Natural killer cell treated with Interleukin-12 subunit alpha and Interleukin-12 subunit beta and Interleukin-15 and Interleukin-18, amount 100 ng/mL, for 72 hours (primary cell): Measurements from ENCODE around the gene RIPOR2. TPM values are rescaled to one million over a fixed set of nuclear protein-coding genes. Genes with fewer than 3 reads are reported as not detected.
A peak's percentile ranks its signal among the peaks of the same experiment; 100 is the strongest.

Source experiments
- ATAC-seq, 2 donors: fragments of 150-1000 bp; cut with Tn5 transposase in 1 of 2; sonication (Bioruptor Pico), chemical (Tn5 transposase) in 1 of 2; 2 replicates each; pipeline ENCODE4 v1.10.0; 2021
- DNase-seq: peaks from one replicate; pipeline ENCODE4 v3.0.0; 2022; ENCODE audit warnings: low spot score
- H3K27ac Mint-ChIP-seq, 2 donors: 1 replicate in 1 of 2; 2 replicates in 1 of 2; pipeline ENCODE4 v1.8.0; 2022; ENCODE audit warnings: mixed read lengths in 2 of 2, mild to moderate bottlenecking in 1 of 2, moderate library complexity in 1 of 2
- H3K27me3 Mint-ChIP-seq, 2 donors: 1 replicate in 1 of 2; 2 replicates in 1 of 2; pipeline ENCODE4 v1.8.0; 2022; ENCODE audit warnings: mixed read lengths in 2 of 2
- H3K36me3 Mint-ChIP-seq: one replicate; pipeline ENCODE4 v1.8.0; 2022; ENCODE audit warnings: mixed read lengths
- H3K4me1 Mint-ChIP-seq, 2 donors: 1 replicate in 1 of 2; 2 replicates in 1 of 2; pipeline ENCODE4 v1.8.0; 2022; ENCODE audit warnings: low read depth in 2 of 2, mixed read lengths in 2 of 2, mild to moderate bottlenecking in 1 of 2
- H3K4me3 Mint-ChIP-seq: one replicate; pipeline ENCODE4 v1.8.0; 2022; ENCODE audit warnings: mixed read lengths
- H3K9me3 Mint-ChIP-seq: 2 replicates; pipeline ENCODE4 v1.8.0; 2022; ENCODE audit warnings: mixed read lengths
- total RNA-seq, 2 donors: library from RNA; stranded (reverse); gene quantifications; one replicate each; pipeline ENCODE4 v1.2.3, GENCODE V29; 2022

The RIPOR2 gene
- total RNA-seq, 2 donors from 2014 or later: 58.7 to 88.4 TPM

GRCh38 chr6:24911796-24912382 lies 23.9 kb downstream of the RIPOR2 start:
- Mint-ChIP-seq H3K27me3 (no peaks in the 10 kb centered on the region), H3K36me3 (no peaks in the 10 kb centered on the region), H3K9me3 (no peaks in the 10 kb centered on the region), H3K4me3 (peak overlapping the region; percentile 93), H3K27ac (peak overlapping the region; percentile 85 to 99), H3K4me1 (peaks cover 84 to 89% of the 10 kb centered on the region in 2 donors)
- ATAC-seq: no peak
- DNase-seq: no peak

GRCh38 chr6:24910961-24911725 lies 24.6 kb downstream of the RIPOR2 start:
- Mint-ChIP-seq H3K27ac (peak overlapping the region; percentile 85 to 99), H3K4me1 (peaks cover 84 to 90% of the 10 kb centered on the region in 2 donors), H3K4me3 (peak overlapping the region; percentile 93), H3K36me3 (no peaks in the 10 kb centered on the region), H3K27me3 (no peaks in the 10 kb centered on the region), H3K9me3 (no peaks in the 10 kb centered on the region)
- DNase-seq (no peak), ATAC-seq (peak; percentile 72 to 73)

- peaks cover 85 to 89% of the 10 kb centered on the region in 2 donors for H3K4me1 Mint-ChIP-seq
- H3K27me3 Mint-ChIP-seq: no peaks in the 10 kb centered on the region
- ATAC-seq (peak; percentile 21 to 49), DNase-seq (peak; percentile 77)
- peak overlapping the region; percentile 93 for H3K4me3 Mint-ChIP-seq
- peak overlapping the region; percentile 85 to 99 for H3K27ac Mint-ChIP-seq
- no peaks in the 10 kb centered on the region for H3K9me3 Mint-ChIP-seq
- H3K36me3 Mint-ChIP-seq: no peaks in the 10 kb centered on the region
Measured at GRCh38 chr6:24910331-24910960, 25.3 kb downstream of the RIPOR2 start.

- H3K36me3 Mint-ChIP-seq: no peaks in the 10 kb centered on the region
- H3K4me3 Mint-ChIP-seq: peak overlapping the region; percentile 93
- DNase-seq: no peak
- peak overlapping the region; percentile 85 to 99 for H3K27ac Mint-ChIP-seq
- ATAC-seq: peak; percentile 70 to 77
- no peaks in the 10 kb centered on the region for H3K27me3 Mint-ChIP-seq
- no peaks in the 10 kb centered on the region for H3K9me3 Mint-ChIP-seq
- H3K4me1 Mint-ChIP-seq: peaks cover 83 to 87% of the 10 kb centered on the region in 2 donors
Measured at GRCh38 chr6:24909241-24910216, 26.2 kb downstream of the RIPOR2 start.

- H3K27me3 Mint-ChIP-seq: no peaks in the 10 kb centered on the region
- H3K27ac Mint-ChIP-seq: peak overlapping the region; percentile 85 to 99
- ATAC-seq: no peak
- peak overlapping the region; percentile 93 for H3K4me3 Mint-ChIP-seq
- H3K9me3 Mint-ChIP-seq: no peaks in the 10 kb centered on the region
- DNase-seq: no peak
- no peaks in the 10 kb centered on the region for H3K36me3 Mint-ChIP-seq
- peaks cover 84 to 90% of the 10 kb centered on the region in 2 donors for H3K4me1 Mint-ChIP-seq
Measured at GRCh38 chr6:24908650-24909035, 27.1 kb downstream of the RIPOR2 start.

GRCh38 chr6:24907919-24908649 lies 27.7 kb downstream of the RIPOR2 start:
- peak overlapping the region; percentile 85 to 99 for H3K27ac Mint-ChIP-seq
- H3K4me3 Mint-ChIP-seq: peak overlapping the region; percentile 93
- DNase-seq: no peak
- ATAC-seq: peak in 1 of 2 donors; percentile 4
- H3K27me3 Mint-ChIP-seq: no peaks in the 10 kb centered on the region
- no peaks in the 10 kb centered on the region for H3K36me3 Mint-ChIP-seq
- H3K4me1 Mint-ChIP-seq: peaks cover 80 to 86% of the 10 kb centered on the region in 2 donors
- H3K9me3 Mint-ChIP-seq: no peaks in the 10 kb centered on the region

GRCh38 chr6:24906314-24906713 lies 29.4 kb downstream of the RIPOR2 start:
- H3K4me1 Mint-ChIP-seq: peaks cover 78 to 84% of the 10 kb centered on the region in 2 donors
- no peak for ATAC-seq
- peaks cover 6% of the 10 kb centered on the region for H3K36me3 Mint-ChIP-seq
- no peaks in the 10 kb centered on the region for H3K9me3 Mint-ChIP-seq
- no peaks in the 10 kb centered on the region for H3K27me3 Mint-ChIP-seq
- H3K27ac Mint-ChIP-seq: peak overlapping the region; percentile 85 to 99
- H3K4me3 Mint-ChIP-seq: no peak overlapping the region
- DNase-seq: no peak

- H3K9me3 Mint-ChIP-seq: no peaks in the 10 kb centered on the region
- H3K27me3 Mint-ChIP-seq: no peaks in the 10 kb centered on the region
- peaks cover 82 to 88% of the 10 kb centered on the region in 2 donors for H3K4me1 Mint-ChIP-seq
- no peak overlapping the region for H3K4me3 Mint-ChIP-seq
- DNase-seq: no peak
- ATAC-seq: no peak
- H3K27ac Mint-ChIP-seq: peak overlapping the region; percentile 85 to 99
- peaks cover 6% of the 10 kb centered on the region for H3K36me3 Mint-ChIP-seq
Measured at GRCh38 chr6:24905483-24905882, 30.3 kb downstream of the RIPOR2 start.

GRCh38 chr6:24903681-24904080 lies 32.1 kb downstream of the RIPOR2 start:
- H3K27ac Mint-ChIP-seq: peak overlapping the region; percentile 85 to 99
- peaks cover 79 to 86% of the 10 kb centered on the region in 2 donors for H3K4me1 Mint-ChIP-seq
- H3K9me3 Mint-ChIP-seq: no peaks in the 10 kb centered on the region
- H3K4me3 Mint-ChIP-seq: no peak overlapping the region
- DNase-seq (no peak), ATAC-seq (no peak)
- H3K36me3 Mint-ChIP-seq: peaks cover 6% of the 10 kb centered on the region
- no peaks in the 10 kb centered on the region for H3K27me3 Mint-ChIP-seq

- no peak for DNase-seq
- H3K27ac Mint-ChIP-seq: peak overlapping the region; percentile 90 to 99
- no peaks in the 10 kb centered on the region for H3K9me3 Mint-ChIP-seq
- H3K4me3 Mint-ChIP-seq: peak overlapping the region; percentile 64
- ATAC-seq: no peak
- H3K36me3 Mint-ChIP-seq: peaks cover 6% of the 10 kb centered on the region
- H3K27me3 Mint-ChIP-seq: no peaks in the 10 kb centered on the region
- H3K4me1 Mint-ChIP-seq: peaks cover 80 to 86% of the 10 kb centered on the region in 2 donors
Measured at GRCh38 chr6:24902782-24903181, 33.0 kb downstream of the RIPOR2 start.

- Mint-ChIP-seq H3K4me3 (peak overlapping the region; percentile 64), H3K27me3 (no peaks in the 10 kb centered on the region)
- peak; percentile 54 to 65 for ATAC-seq
Measured at GRCh38 chr6:24901698-24902328, 33.9 kb downstream of the RIPOR2 start.

GRCh38 chr6:24900917-24901697 lies 34.7 kb downstream of the RIPOR2 start:
- Mint-ChIP-seq H3K36me3 (peaks cover 6% of the 10 kb centered on the region), H3K4me3 (peak overlapping the region; percentile 64), H3K9me3 (no peaks in the 10 kb centered on the region), H3K4me1 (peaks cover 76 to 81% of the 10 kb centered on the region in 2 donors), H3K27me3 (no peaks in the 10 kb centered on the region), H3K27ac (peak overlapping the region; percentile 90 to 99)
- ATAC-seq (no peak), DNase-seq (no peak)

More at GRCh38 chr6:24901698-24902328, 33.9 kb downstream of the RIPOR2 start:
- peak overlapping the region; percentile 90 to 99 for H3K27ac Mint-ChIP-seq
- H3K9me3 Mint-ChIP-seq: no peaks in the 10 kb centered on the region
- H3K4me1 Mint-ChIP-seq: peaks cover 80 to 87% of the 10 kb centered on the region in 2 donors
- no peak for DNase-seq
- H3K36me3 Mint-ChIP-seq: peaks cover 6% of the 10 kb centered on the region
